Breast epithelium (tissue), 4 donors: ENCODE results near the gene PTPN4. TPM values are rescaled to one million over a fixed set of nuclear protein-coding genes. Genes with fewer than 3 reads are reported as not detected.

ENCODE experiments used
- DNase-seq, 2 donors: peaks; one replicate each; pipeline ENCODE4 v3.0.0-alpha.2; 2019; ENCODE audit warnings: low spot score in 2 of 2
- H3K27ac ChIP-seq, 2 donors: fragments of 200-600 bp; sonication (generic) in 1 of 2; one replicate each; pipeline ENCODE4 v1.5.1; 2016 to 2019; ENCODE audit warnings: mild to moderate bottlenecking in 1 of 2
- H3K27me3 ChIP-seq, 2 donors: fragments of 200-600 bp; sonication (generic) in 1 of 2; one replicate each; pipeline versions ENCODE4 v1.5.1 to v1.6.0; 2017 to 2019; ENCODE audit warnings: control low read depth in 1 of 2, mild to moderate bottlenecking in 1 of 2
- H3K36me3 ChIP-seq: fragments of 200-600 bp; one replicate; pipeline ENCODE4 v1.5.1; 2019
- H3K4me1 ChIP-seq, 2 donors: fragments of 200-600 bp; sonication (generic); one replicate each; pipeline ENCODE4 v1.5.1; 2016 to 2019; ENCODE audit warnings: control low read depth in 1 of 2
- H3K4me3 ChIP-seq, 3 donors: fragments of 200-600 bp; sonication (generic); 1 replicate in 2 of 3; 2 replicates in 1 of 3; pipeline ENCODE4 v1.5.1; 2016 to 2019; ENCODE audit warnings: mild to moderate bottlenecking in 3 of 3, moderate library complexity in 2 of 3
- H3K9me3 ChIP-seq, 2 donors: fragments of 200-600 bp; sonication (generic) in 1 of 2; one replicate each; pipeline ENCODE4 v1.5.1; 2016 to 2019; ENCODE audit warnings: control low read depth in 1 of 2
- POLR2A ChIP-seq: fragments of 450-650 bp; IDR thresholded peaks from one replicate; pipeline ENCODE4 v1.6.1; 2016; ENCODE audit warnings: antibody characterized with exemption, mild to moderate bottlenecking, moderate library complexity
- POLR2AphosphoS5 ChIP-seq, 3 donors: sonication (generic); formaldehyde crosslinking; IDR thresholded peaks; one replicate each; pipeline ENCODE4 v1.6.1; 2017; ENCODE audit warnings: antibody characterized with exemption in 3 of 3
- intact Hi-C: fragments of 100-400 bp; cut with DNase I; formaldehyde crosslinking; loops from one replicate; pipeline ENCODE4 v1.15.1; 2023; ENCODE audit warnings: low total_unique reads
- total RNA-seq, 3 donors: library from RNA; depleted of rRNA; stranded (reverse); fragments of >200 nt; gene quantifications; one replicate each; pipeline ENCODE4 v1.1.0, GENCODE V29; 2016
- TF ChIP-seq, protein P1 (sequence below), 3 donors: fragments of 450-650 bp; IDR thresholded peaks; one replicate each; pipeline ENCODE4 v1.5.1; 2016 to 2017; ENCODE audit warnings: antibody characterized with exemption in 3 of 3, mild to moderate bottlenecking in 3 of 3, moderate library complexity in 3 of 3

PTPN4 gene
- total RNA-seq, 3 donors from 2014 or later = 29.1 to 49.6 (median 38.7) TPM

DNA sequence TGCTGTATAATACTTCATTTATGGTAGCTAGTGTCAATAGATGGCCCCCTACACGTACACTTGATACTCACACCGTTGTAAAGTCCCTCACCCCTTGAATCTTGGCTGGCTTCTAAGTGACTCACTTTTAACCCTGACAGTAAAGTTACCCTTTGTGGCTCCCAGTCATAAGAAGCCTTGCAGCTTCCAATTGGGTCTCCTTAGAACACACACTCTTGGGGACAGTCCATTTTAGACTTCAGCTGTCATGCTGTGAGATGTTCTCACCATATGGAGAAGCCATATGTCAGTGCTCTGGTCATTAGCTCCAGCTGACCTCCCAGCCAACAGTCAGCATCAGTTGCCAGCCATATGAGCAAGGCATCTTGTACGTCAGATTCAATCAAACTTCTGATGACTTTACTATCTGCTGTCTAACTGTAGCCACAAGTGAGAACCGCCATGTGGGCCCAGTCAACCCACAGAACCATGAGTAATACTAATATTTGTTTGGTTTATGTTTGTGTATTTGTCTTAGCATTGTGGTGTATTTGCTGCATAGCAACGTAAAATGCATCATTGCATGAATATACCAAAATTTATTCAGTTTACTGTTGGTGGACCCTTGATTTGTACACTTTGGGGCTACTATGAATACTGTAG, 68.3 kb downstream of the PTPN4 start:
- H3K9me3 ChIP-seq = no peaks in the 10 kb centered on the region
- H3K4me3 ChIP-seq = no peak overlapping the region
- no peak for DNase-seq
- no peak overlapping the region for H3K27ac ChIP-seq
- H3K27me3 ChIP-seq = no peaks in the 10 kb centered on the region
- TF ChIP-seq, protein P1, sequence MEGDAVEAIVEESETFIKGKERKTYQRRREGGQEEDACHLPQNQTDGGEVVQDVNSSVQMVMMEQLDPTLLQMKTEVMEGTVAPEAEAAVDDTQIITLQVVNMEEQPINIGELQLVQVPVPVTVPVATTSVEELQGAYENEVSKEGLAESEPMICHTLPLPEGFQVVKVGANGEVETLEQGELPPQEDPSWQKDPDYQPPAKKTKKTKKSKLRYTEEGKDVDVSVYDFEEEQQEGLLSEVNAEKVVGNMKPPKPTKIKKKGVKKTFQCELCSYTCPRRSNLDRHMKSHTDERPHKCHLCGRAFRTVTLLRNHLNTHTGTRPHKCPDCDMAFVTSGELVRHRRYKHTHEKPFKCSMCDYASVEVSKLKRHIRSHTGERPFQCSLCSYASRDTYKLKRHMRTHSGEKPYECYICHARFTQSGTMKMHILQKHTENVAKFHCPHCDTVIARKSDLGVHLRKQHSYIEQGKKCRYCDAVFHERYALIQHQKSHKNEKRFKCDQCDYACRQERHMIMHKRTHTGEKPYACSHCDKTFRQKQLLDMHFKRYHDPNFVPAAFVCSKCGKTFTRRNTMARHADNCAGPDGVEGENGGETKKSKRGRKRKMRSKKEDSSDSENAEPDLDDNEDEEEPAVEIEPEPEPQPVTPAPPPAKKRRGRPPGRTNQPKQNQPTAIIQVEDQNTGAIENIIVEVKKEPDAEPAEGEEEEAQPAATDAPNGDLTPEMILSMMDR (IDR thresholded peaks at IDR 0.05) = no peak
- TF ChIP-seq POLR2A (no peak), POLR2AphosphoS5 (IDR thresholded peaks at IDR 0.05) (no peak)
- intact Hi-C loops = loop anchor here (10.0 kb wide), 1 partner anchor 73 kb away; the partner anchor contains the start of gene PTPN4
- no peaks in the 10 kb centered on the region for H3K36me3 ChIP-seq
- peaks cover 0 to 2% of the 10 kb centered on the region in 2 donors for H3K4me1 ChIP-seq

DNA sequence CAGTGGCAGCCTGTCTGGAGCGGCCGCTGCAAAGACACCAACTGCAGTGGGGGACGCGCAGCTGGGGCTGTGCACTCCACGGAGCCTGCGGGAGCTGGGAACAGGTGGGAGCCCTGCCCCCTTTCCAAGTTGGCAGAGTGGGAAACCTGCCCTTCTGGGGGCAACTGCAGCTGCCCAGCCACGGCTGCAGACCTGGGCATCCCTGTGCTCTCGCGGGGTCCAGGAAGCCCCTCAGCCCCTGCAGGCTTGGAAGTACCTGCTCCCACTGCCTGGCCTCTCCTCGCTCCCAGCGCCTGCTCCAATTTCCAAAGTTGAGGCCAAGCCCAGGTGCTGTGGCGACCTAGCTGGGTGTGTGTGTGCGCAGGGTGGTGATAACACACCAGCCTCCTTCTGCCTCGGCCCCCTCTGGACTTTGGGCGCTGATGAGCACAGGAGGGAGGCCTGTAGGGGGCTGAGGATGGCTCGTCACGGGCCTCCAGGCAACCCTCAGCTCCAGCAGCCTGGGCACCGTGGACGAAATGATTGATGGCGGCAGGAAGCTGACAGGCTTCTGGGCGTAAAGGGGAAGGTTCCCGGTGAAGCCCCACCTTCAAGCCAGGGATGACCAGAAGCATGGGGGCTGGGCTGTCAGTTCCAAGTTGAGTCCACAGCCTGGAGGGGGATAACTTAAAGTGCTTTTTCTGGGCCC, 76.9 kb downstream of the PTPN4 start:
- Histone ChIP-seq H3K27ac (no peak overlapping the region), H3K27me3 (no peaks in the 10 kb centered on the region), H3K9me3 (no peaks in the 10 kb centered on the region), H3K36me3 (no peaks in the 10 kb centered on the region), H3K4me1 (peaks cover 0 to 3% of the 10 kb centered on the region in 2 donors), H3K4me3 (no peak overlapping the region)
- intact Hi-C loops = no loop called here
- TF ChIP-seq, protein P1 (IDR thresholded peaks at IDR 0.05) = no peak
- TF ChIP-seq POLR2AphosphoS5 (IDR thresholded peaks at IDR 0.05) (no peak), POLR2A (no peak)
- DNase-seq = no peak

DNA sequence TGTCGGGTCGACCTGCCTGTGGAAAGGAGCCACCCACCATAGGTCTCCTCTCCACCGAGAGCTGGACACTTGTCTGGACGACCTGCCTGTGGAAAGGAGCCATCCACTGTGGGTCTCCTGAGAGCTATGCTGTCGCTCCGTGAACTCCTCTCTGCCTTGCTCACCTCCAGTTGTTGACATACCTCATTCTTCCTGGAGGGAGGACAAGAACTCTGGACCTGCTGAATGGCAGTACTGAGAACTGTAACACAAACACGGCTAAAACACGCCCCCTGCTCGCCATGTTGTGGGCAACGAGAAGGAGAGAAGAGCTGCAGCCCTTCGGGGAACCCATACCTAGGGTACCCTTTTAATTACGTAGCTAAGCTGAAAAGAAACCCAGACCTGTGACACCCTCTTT, 77.6 kb downstream of the PTPN4 start:
- Histone ChIP-seq H3K27me3 (no peaks in the 10 kb centered on the region), H3K9me3 (no peaks in the 10 kb centered on the region), H3K4me3 (no peak overlapping the region), H3K36me3 (no peaks in the 10 kb centered on the region), H3K4me1 (peaks cover 0 to 3% of the 10 kb centered on the region in 2 donors), H3K27ac (no peak overlapping the region)
- no peak for DNase-seq
- intact Hi-C loops = no loop called here
- TF ChIP-seq POLR2A (no peak), POLR2AphosphoS5 (IDR thresholded peaks at IDR 0.05) (no peak)
- TF ChIP-seq, protein P1 (IDR thresholded peaks at IDR 0.05) = no peak

DNA sequence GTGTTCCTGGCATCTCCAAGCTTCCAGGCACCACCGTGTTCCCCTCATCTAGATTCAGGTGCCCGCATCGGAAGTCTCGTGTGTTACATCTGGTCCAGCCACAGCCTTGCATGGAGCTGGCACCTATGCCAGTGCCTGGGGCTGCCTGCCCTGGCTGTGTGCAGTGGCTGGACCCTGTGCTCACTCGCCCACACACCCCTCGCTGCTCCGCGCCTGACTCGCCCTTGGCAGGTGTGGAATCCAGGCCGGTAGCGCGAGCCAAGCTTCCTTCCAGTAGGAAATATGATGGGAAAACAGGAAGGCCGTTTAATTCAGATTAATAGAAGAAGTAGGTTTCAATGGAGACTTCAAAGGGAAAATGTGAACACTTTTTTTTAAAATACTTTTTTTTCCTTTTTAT, 78.0 kb downstream of the PTPN4 start:
- no peak for TF ChIP-seq POLR2A
- TF ChIP-seq POLR2AphosphoS5 (IDR thresholded peaks at IDR 0.05) = no peak
- TF ChIP-seq, protein P1 (IDR thresholded peaks at IDR 0.05) = no peak
- Histone ChIP-seq H3K9me3 (no peaks in the 10 kb centered on the region), H3K4me3 (peak overlapping the region in 1 of 3 donors; percentile 19), H3K27me3 (no peaks in the 10 kb centered on the region), H3K4me1 (peaks cover 0 to 3% of the 10 kb centered on the region in 2 donors), H3K27ac (no peak overlapping the region), H3K36me3 (no peaks in the 10 kb centered on the region)
- intact Hi-C loops = no loop called here
- peak in 1 of 2 donors; percentile 35 for DNase-seq

DNA sequence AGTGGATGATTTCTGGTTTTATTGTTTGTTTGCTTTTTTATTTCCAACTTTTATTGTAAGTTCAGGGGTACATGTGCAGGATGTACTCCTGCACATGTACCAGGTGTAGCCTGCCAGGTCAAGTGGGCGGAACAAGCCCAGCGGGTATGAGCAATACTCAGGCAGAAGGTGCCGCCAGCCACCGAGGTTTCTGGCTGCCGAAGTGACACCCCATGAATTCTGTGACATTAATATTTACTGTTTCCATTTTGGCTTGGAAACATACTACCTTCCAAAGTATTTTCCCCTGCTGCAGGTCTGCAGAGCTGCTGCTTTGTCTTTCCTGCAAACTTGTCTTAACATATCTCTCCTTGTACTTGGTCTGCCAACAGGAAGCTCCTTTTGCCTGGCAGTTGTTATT, 78.5 kb downstream of the PTPN4 start:
- TF ChIP-seq POLR2AphosphoS5 (IDR thresholded peaks at IDR 0.05) (no peak), POLR2A (no peak)
- TF ChIP-seq, protein P1 (IDR thresholded peaks at IDR 0.05) = no peak
- no peaks in the 10 kb centered on the region for H3K36me3 ChIP-seq
- H3K4me3 ChIP-seq = no peak overlapping the region
- DNase-seq = no peak
- intact Hi-C loops = no loop called here
- H3K4me1 ChIP-seq = no peaks in the 10 kb centered on the region
- no peaks in the 10 kb centered on the region for H3K27me3 ChIP-seq
- no peak overlapping the region for H3K27ac ChIP-seq
- no peaks in the 10 kb centered on the region for H3K9me3 ChIP-seq
